Activated naive CD4-positive, alpha-beta T cell treated with anti-CD3 and anti-CD28 coated beads, Interleukin-2, amount 50 U/mL, for 16 hours (primary cell): ENCODE data around the gene CERS1.

Source experiments
- DNase-seq: peaks from one replicate; pipeline ENCODE4 v3.0.0-alpha.2; 2020

The CERS1 gene

GRCh38 chr19:18869023-18869618 is 26.8 kb downstream of the CERS1 start:
- no peak for DNase-seq

- no peak for DNase-seq
Measured at GRCh38 chr19:18868380-18869022, 27.5 kb downstream of the CERS1 start.

GRCh38 chr19:18867751-18868150 is 28.2 kb downstream of the CERS1 start:
- DNase-seq = no peak

GRCh38 chr19:18867199-18867598 is 28.8 kb downstream of the CERS1 start:
- no peak for DNase-seq

- no peak for DNase-seq
Measured at GRCh38 chr19:18866800-18867123, 29.2 kb downstream of the CERS1 start.

GRCh38 chr19:18865973-18866799 is 29.8 kb downstream of the CERS1 start:
- peak; percentile 65 for DNase-seq

- no peak for DNase-seq
Measured at GRCh38 chr19:18865106-18865972, 30.6 kb downstream of the CERS1 start.

GRCh38 chr19:18863843-18864362 is 32.1 kb downstream of the CERS1 start:
- DNase-seq = no peak

- DNase-seq = no peak
Measured at GRCh38 chr19:18862976-18863842, 32.7 kb downstream of the CERS1 start.

GRCh38 chr19:18861917-18862316 is 34.0 kb downstream of the CERS1 start:
- no peak for DNase-seq

- no peak for DNase-seq
Measured at GRCh38 chr19:18861235-18861634, 34.7 kb downstream of the CERS1 start.

GRCh38 chr19:18860725-18861124 is 35.2 kb downstream of the CERS1 start:
- DNase-seq = no peak

- no peak for DNase-seq
Measured at GRCh38 chr19:18860302-18860700, 35.7 kb downstream of the CERS1 start.

- no peak for DNase-seq
Measured at GRCh38 chr19:18859676-18860301, 36.2 kb downstream of the CERS1 start.

GRCh38 chr19:18858906-18859646 is 36.9 kb downstream of the CERS1 start:
- DNase-seq = no peak

GRCh38 chr19:18857223-18857622 is 38.7 kb downstream of the CERS1 start:
- no peak for DNase-seq

- no peak for DNase-seq
Measured at GRCh38 chr19:18856385-18857126, 39.4 kb downstream of the CERS1 start.

GRCh38 chr19:18855647-18856384 is 40.1 kb downstream of the CERS1 start:
- DNase-seq = no peak

GRCh38 chr19:18854982-18855381 is 41.0 kb downstream of the CERS1 start:
- DNase-seq = no peak
